Calu3 (cell line): ENCODE measurements around the gene CDK17. TPM values are rescaled to one million over a fixed set of nuclear protein-coding genes. Genes with fewer than 3 reads are reported as not detected.
A peak's percentile ranks its signal among the peaks of the same experiment; 100 is the strongest.

Experiments
- Bru-seq: library from RNA; stranded (reverse); fragments of 400-500 nt; gene quantifications from one replicate; lab custom pipeline; 2021; lab: Mats Ljungman, UMichigan
- BruChase-seq, 2 experiments: library from RNA; stranded (reverse); fragments of 400-500 nt; gene quantifications; one replicate each; lab custom pipeline; 2021; lab: Mats Ljungman, UMichigan
- BruUV-seq: library from RNA; stranded (reverse); fragments of 400-500 nt; replicated peaks from 2 replicates; lab custom pipeline; 2021; lab: Mats Ljungman, UMichigan
- CTCF ChIA-PET: fragments of 300-600 bp; sonication (Branson Sonifier 250); formaldehyde crosslinking; loops from one replicate; lab custom pipeline; 2022; ENCODE audit warnings: antibody characterized with exemption; lab: Charles Lee
- DNase-seq: peaks from one replicate; pipeline ENCODE4 v3.0.0; 2022
- H3K27ac Mint-ChIP-seq: one replicate; pipeline ENCODE4 v1.8.0; 2022; ENCODE audit warnings: mixed read lengths; ENCODE audit not compliant: unreplicated experiment
- H3K27me3 Mint-ChIP-seq: one replicate; pipeline ENCODE4 v1.8.0; 2022; ENCODE audit warnings: mixed read lengths; ENCODE audit not compliant: unreplicated experiment
- H3K36me3 Mint-ChIP-seq: one replicate; pipeline ENCODE4 v1.8.0; 2022; ENCODE audit warnings: mild to moderate bottlenecking, moderate library complexity, mixed read lengths; ENCODE audit not compliant: insufficient read depth, unreplicated experiment
- H3K4me1 Mint-ChIP-seq: one replicate; pipeline ENCODE4 v1.8.0; 2022; ENCODE audit warnings: mild to moderate bottlenecking, low read depth, mixed read lengths; ENCODE audit not compliant: unreplicated experiment
- H3K4me3 Mint-ChIP-seq: one replicate; pipeline ENCODE4 v1.8.0; 2022; ENCODE audit warnings: mild to moderate bottlenecking, low read depth, moderate library complexity, mixed read lengths; ENCODE audit not compliant: unreplicated experiment
- H3K9me3 Mint-ChIP-seq: one replicate; pipeline ENCODE4 v1.8.0; 2022; ENCODE audit warnings: low read depth, mixed read lengths; ENCODE audit not compliant: unreplicated experiment
- CTCF ChIP-seq: fragments of 200-600 bp; IDR thresholded peaks from one replicate; pipeline ENCODE4 v1.8.0; 2022; ENCODE audit warnings: antibody characterized with exemption; ENCODE audit not compliant: unreplicated experiment
- intact Hi-C: fragments of 100-400 bp; cut with micrococcal nuclease; formaldehyde crosslinking; loops from one replicate; pipeline ENCODE4 v1.10.0; 2022; ENCODE audit not compliant: unreplicated experiment
- long read RNA-seq: library from polyadenylated mRNA; stranded (forward); transcript quantifications from one replicate; pipeline ENCODE4 v2.0.0, GENCODE V29; 2022
- total RNA-seq: library from RNA; stranded (reverse); gene quantifications from 2 replicates; pipeline ENCODE4 v1.2.3, GENCODE V29; 2022

Gene CDK17
- 28.8 and 33.0 TPM in 2 replicates for total RNA-seq
- percentile 92 among the genes with signal in this experiment for Bru-seq, nascent RNA
- percentile 76 among the genes with signal in this experiment for BruChase-seq, experiment 1, labeled RNA remaining after a 6-hour chase
- percentile 84 among the genes with signal in this experiment for BruChase-seq, experiment 2, labeled RNA remaining after a 2-hour chase
- long read RNA-seq, full-length matches to known transcripts = 22 of 31 reads
- long read RNA-seq, partial matches to known transcripts = 5 of 31 reads
- long read RNA-seq, other reads (novel, unspliced or antisense) = 4 of 31 reads

- intact Hi-C loops = loop anchor here (2.0 to 10.0 kb wide), 8 partner anchors 38 to 353 kb away; partner anchors contain the start of gene CFAP54
- no TSS peak for BruUV-seq
- Mint-ChIP-seq H3K27ac (peak within 1 kb of the TSS; percentile 60), H3K9me3 (no peaks in the 10 kb centered on the region), H3K4me3 (peak within 1 kb of the TSS; percentile 90), H3K4me1 (peaks cover 26% of the 10 kb centered on the region), H3K36me3 (peaks cover 34% of the 10 kb centered on the region), H3K27me3 (no peaks in the 10 kb centered on the region)
- TF ChIP-seq CTCF = peak; percentile 15
- CTCF ChIA-PET = interaction anchor here (0.6 to 2.3 kb wide), 6 partner anchors 17 to 185 kb away, joined by 4 to 9 read pairs (median 8); no protein-coding TSS in a partner anchor
- DNase-seq = peak; percentile 88
Observed at GRCh38 chr12:96399919-96400630, at the start of gene CDK17. TSS of gene CDK17 (minus strand) at chr12:96400439. CDS start at chr12:96334836, 65,603 bp downstream.

DNA sequence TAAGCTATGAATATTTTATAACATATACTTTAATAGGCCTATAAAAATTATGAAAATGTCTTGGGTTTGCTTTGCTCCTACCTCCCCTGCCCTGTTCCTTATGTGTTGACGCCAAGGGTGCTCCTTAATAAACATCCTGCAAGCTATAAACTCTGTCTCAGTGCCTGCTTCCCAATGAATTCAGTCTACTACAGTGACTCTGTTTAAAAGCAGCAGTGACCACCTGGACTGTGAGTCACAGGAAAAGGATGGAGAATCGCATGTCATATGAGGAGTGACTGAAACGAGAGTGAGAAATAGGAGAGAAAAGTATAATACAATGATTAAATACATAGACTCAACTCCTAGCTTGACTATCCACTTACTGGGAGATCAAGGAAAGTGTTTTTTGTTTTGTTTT lies 48.1 kb upstream of the CDK17 start:
- no peak for DNase-seq
- Mint-ChIP-seq H3K9me3 (peaks cover 7% of the 10 kb centered on the region), H3K36me3 (no peaks in the 10 kb centered on the region), H3K27me3 (no peaks in the 10 kb centered on the region), H3K4me3 (no peak overlapping the region), H3K4me1 (peaks cover 25% of the 10 kb centered on the region), H3K27ac (no peak overlapping the region)
- CTCF ChIA-PET = interaction anchor here (0.5 kb wide), 1 partner anchor 40 kb away, joined by 3 read pairs; no protein-coding TSS in a partner anchor
- no TSS peak for BruUV-seq
- TF ChIP-seq CTCF = no peak
- intact Hi-C loops = no loop called here

GRCh38 chr12:96447256-96447655 lies 47.0 kb upstream of the CDK17 start:
- no TSS peak for BruUV-seq
- CTCF ChIA-PET = interaction anchor here (0.6 to 0.7 kb wide), 2 partner anchors 31 to 37 kb away, joined by 3 to 5 read pairs; no protein-coding TSS in a partner anchor
- peaks cover 19% of the 10 kb centered on the region for H3K4me1 Mint-ChIP-seq
- H3K4me3 Mint-ChIP-seq = no peak overlapping the region
- no peaks in the 10 kb centered on the region for H3K36me3 Mint-ChIP-seq
- no peaks in the 10 kb centered on the region for H3K27me3 Mint-ChIP-seq
- intact Hi-C loops = no loop called here
- no peak for DNase-seq
- no peak for TF ChIP-seq CTCF
- no peak overlapping the region for H3K27ac Mint-ChIP-seq
- H3K9me3 Mint-ChIP-seq = peaks cover 4% of the 10 kb centered on the region

- Mint-ChIP-seq H3K27me3 (no peaks in the 10 kb centered on the region), H3K9me3 (peaks cover 4% of the 10 kb centered on the region), H3K4me1 (peaks cover 14% of the 10 kb centered on the region), H3K4me3 (no peak overlapping the region), H3K27ac (peak overlapping the region; percentile 80), H3K36me3 (no peaks in the 10 kb centered on the region)
- BruUV-seq = TSS peak; percentile 63
- no peak for TF ChIP-seq CTCF
- peak; percentile 15 for DNase-seq
- intact Hi-C loops = no loop called here
- CTCF ChIA-PET = interaction anchor here (0.6 to 1.1 kb wide), 4 partner anchors 12 to 69 kb away, joined by 3 to 10 read pairs (median 4); no protein-coding TSS in a partner anchor
Observed at GRCh38 chr12:96445691-96446583, 45.7 kb upstream of the CDK17 start.
